Measurements from ENCODE around the gene PDK4. TPM values are rescaled to one million over a fixed set of nuclear protein-coding genes. Genes with fewer than 3 reads are reported as not detected.
"Not testable (repeated sequence)": the region's sequence is repeated elsewhere in the genome, so short reads cannot be mapped to it uniquely, and the experiment has no call there.

PDK4 gene
- total and polyA plus RNA-seq, 4 experiments from 2014 or later, result 0.35 to 0.44 TPM; not detected in 2

DNA sequence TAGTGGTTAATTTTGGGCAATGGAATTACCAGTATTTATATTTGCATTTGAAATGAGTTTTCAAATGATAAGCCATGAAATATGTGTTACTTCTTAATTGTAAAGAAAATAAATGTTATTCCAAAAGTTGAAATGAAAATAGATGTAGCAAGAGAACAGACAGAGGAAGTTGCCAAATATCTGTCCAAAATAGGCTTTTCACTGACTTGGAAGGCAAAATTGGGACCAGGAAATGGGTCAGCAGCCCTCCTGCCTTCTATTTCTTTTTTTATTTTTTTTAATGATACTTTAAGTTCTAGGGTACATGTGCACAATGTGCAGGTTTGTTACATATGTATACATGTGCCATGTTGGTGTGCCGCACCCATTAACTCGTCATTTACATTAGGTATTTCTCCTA lies 8.1 kb upstream of the PDK4 start:
- H3K4me1 ChIP-seq (ENCODE audit: insufficient read depth, low read length); POLR2A ChIA-PET (ENCODE audit: partially characterized antibody); H3K4me3 Mint-ChIP-seq; intact Hi-C loops (cut with micrococcal nuclease); H3K27ac Mint-ChIP-seq; H3K9me3 ChIP-seq (ENCODE audit: control insufficient read depth in 1 of 2, low read length in 2 of 2); H3K4me3 ChIP-seq (ENCODE audit: low read length in 2 of 2); H3K36me3 Mint-ChIP-seq; H3K27me3 ChIP-seq (ENCODE audit: insufficient read depth, low read length); H3K27ac ChIP-seq (ENCODE audit: low read depth, low read length); H3K27me3 Mint-ChIP-seq; CTCF ChIA-PET (ENCODE audit: partially characterized antibody); DNase-seq; H3K4me1 Mint-ChIP-seq; H3K36me3 ChIP-seq (ENCODE audit: insufficient read depth, low read length): not testable (repeated sequence)
- peaks cover 0 to 13% (median 6%) of the 10 kb centered on the region in 8 donors for H3K9me3 Mint-ChIP-seq

DNA sequence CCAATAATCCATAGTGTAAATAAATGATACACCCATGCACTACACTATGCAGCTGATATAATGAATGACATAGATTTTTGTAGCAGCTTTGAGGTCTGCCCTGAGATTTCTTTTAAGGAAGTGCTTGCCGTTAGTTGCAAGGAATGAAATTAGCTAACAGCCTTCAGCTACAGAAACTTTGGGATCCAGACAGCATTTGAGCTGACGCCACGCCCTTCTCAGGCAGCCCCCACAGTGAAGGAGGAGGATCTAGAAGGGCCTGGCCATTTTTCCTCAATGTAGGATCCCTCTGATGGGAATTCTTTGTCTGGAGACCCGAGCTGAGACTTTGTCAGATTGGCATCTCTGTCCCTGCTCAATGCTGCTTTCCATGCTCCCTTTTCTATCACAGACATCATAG lies 6.1 kb upstream of the PDK4 start:
- no peaks in the 10 kb centered on the region for H3K9me3 ChIP-seq (ENCODE audit: control insufficient read depth in 1 of 2, low read length in 2 of 2)
- peaks cover 7% of the 10 kb centered on the region in 2 donors for H3K27me3 Mint-ChIP-seq
- no peak for DNase-seq
- H3K4me1 ChIP-seq (ENCODE audit: insufficient read depth, low read length), result no peaks in the 10 kb centered on the region
- peaks cover 0 to 12% (median 5%) of the 10 kb centered on the region in 8 donors for H3K9me3 Mint-ChIP-seq
- H3K27me3 ChIP-seq (ENCODE audit: insufficient read depth, low read length), result no peaks in the 10 kb centered on the region
- no peak overlapping the region for H3K27ac ChIP-seq (ENCODE audit: low read depth, low read length)
- POLR2A ChIA-PET (ENCODE audit: partially characterized antibody), result no interaction called here
- H3K36me3 Mint-ChIP-seq, result no peaks in the 10 kb centered on the region
- H3K4me3 Mint-ChIP-seq, result no peak overlapping the region
- no peak overlapping the region for H3K4me3 ChIP-seq (ENCODE audit: low read length in 2 of 2)
- intact Hi-C loops (cut with micrococcal nuclease), result no loop called here
- CTCF ChIA-PET (ENCODE audit: partially characterized antibody), result no interaction called here
- no peaks in the 10 kb centered on the region for H3K4me1 Mint-ChIP-seq
- no peaks in the 10 kb centered on the region for H3K36me3 ChIP-seq (ENCODE audit: insufficient read depth, low read length)
- H3K27ac Mint-ChIP-seq, result no peak overlapping the region

- Mint-ChIP-seq H3K36me3 (no peaks in the 10 kb centered on the region), H3K27me3 (peaks cover 7 to 12% of the 10 kb centered on the region in 2 donors), H3K27ac (no peak overlapping the region), H3K4me1 (peaks cover 0 to 5% (median 3%) of the 10 kb centered on the region in 4 donors), H3K4me3 (no peak overlapping the region), H3K9me3 (peaks cover 0 to 6% (median 4%) of the 10 kb centered on the region in 8 donors)
- intact Hi-C loops (cut with micrococcal nuclease), result no loop called here
- ChIA-PET CTCF (ENCODE audit: partially characterized antibody) (no interaction called here), POLR2A (ENCODE audit: partially characterized antibody) (no interaction called here)
- Histone ChIP-seq H3K4me3 (ENCODE audit: low read length in 2 of 2) (no peak overlapping the region), H3K4me1 (ENCODE audit: insufficient read depth, low read length) (no peaks in the 10 kb centered on the region), H3K27me3 (ENCODE audit: insufficient read depth, low read length) (no peaks in the 10 kb centered on the region), H3K36me3 (ENCODE audit: insufficient read depth, low read length) (no peaks in the 10 kb centered on the region), H3K9me3 (ENCODE audit: control insufficient read depth in 1 of 2, low read length in 2 of 2) (no peaks in the 10 kb centered on the region), H3K27ac (ENCODE audit: low read depth, low read length) (no peak overlapping the region)
- DNase-seq, result no peak
Measured at GRCh38 chr7:95601316-95601715, 5.0 kb upstream of the PDK4 start.

- H3K36me3 Mint-ChIP-seq, result no peaks in the 10 kb centered on the region
- peaks cover 0 to 6% (median 3%) of the 10 kb centered on the region in 8 donors for H3K9me3 Mint-ChIP-seq
- intact Hi-C loops (cut with micrococcal nuclease), result no loop called here
- H3K9me3 ChIP-seq (ENCODE audit: control insufficient read depth in 1 of 2, low read length in 2 of 2), result no peaks in the 10 kb centered on the region
- POLR2A ChIA-PET (ENCODE audit: partially characterized antibody), result no interaction called here
- H3K27me3 Mint-ChIP-seq, result peaks cover 12 to 19% of the 10 kb centered on the region in 2 donors
- no peak overlapping the region for H3K4me3 ChIP-seq (ENCODE audit: low read length in 2 of 2)
- no peak for DNase-seq
- no peaks in the 10 kb centered on the region for H3K27me3 ChIP-seq (ENCODE audit: insufficient read depth, low read length)
- CTCF ChIA-PET (ENCODE audit: partially characterized antibody), result no interaction called here
- H3K36me3 ChIP-seq (ENCODE audit: insufficient read depth, low read length), result no peaks in the 10 kb centered on the region
- H3K27ac Mint-ChIP-seq, result no peak overlapping the region
- no peak overlapping the region for H3K27ac ChIP-seq (ENCODE audit: low read depth, low read length)
- H3K4me1 ChIP-seq (ENCODE audit: insufficient read depth, low read length), result no peaks in the 10 kb centered on the region
- no peak overlapping the region for H3K4me3 Mint-ChIP-seq
- H3K4me1 Mint-ChIP-seq, result peaks cover 0 to 7% (median 4%) of the 10 kb centered on the region in 4 donors
Measured at GRCh38 chr7:95599069-95599468, 2.8 kb upstream of the PDK4 start.

- POLR2A ChIA-PET (ENCODE audit: partially characterized antibody), result no interaction called here
- Mint-ChIP-seq H3K36me3 (no peaks in the 10 kb centered on the region), H3K4me3 (no peak overlapping the region), H3K27ac (no peak overlapping the region), H3K4me1 (peaks cover 0 to 7% (median 4%) of the 10 kb centered on the region in 4 donors), H3K27me3 (peaks cover 12 to 19% of the 10 kb centered on the region in 2 donors), H3K9me3 (peaks cover 0 to 6% (median 3%) of the 10 kb centered on the region in 8 donors)
- Histone ChIP-seq H3K27me3 (ENCODE audit: insufficient read depth, low read length) (no peaks in the 10 kb centered on the region), H3K27ac (ENCODE audit: low read depth, low read length) (no peak overlapping the region), H3K4me3 (ENCODE audit: low read length in 2 of 2) (no peak overlapping the region), H3K9me3 (ENCODE audit: control insufficient read depth in 1 of 2, low read length in 2 of 2) (no peaks in the 10 kb centered on the region), H3K36me3 (ENCODE audit: insufficient read depth, low read length) (no peaks in the 10 kb centered on the region), H3K4me1 (ENCODE audit: insufficient read depth, low read length) (no peaks in the 10 kb centered on the region)
- CTCF ChIA-PET (ENCODE audit: partially characterized antibody), result no interaction called here
- intact Hi-C loops (cut with micrococcal nuclease), result no loop called here
- DNase-seq, result no peak
Measured at GRCh38 chr7:95598511-95598910, 2.2 kb upstream of the PDK4 start.

- Histone ChIP-seq H3K4me3 (ENCODE audit: low read length in 2 of 2) (no peak overlapping the region), H3K27me3 (ENCODE audit: insufficient read depth, low read length) (no peaks in the 10 kb centered on the region), H3K4me1 (ENCODE audit: insufficient read depth, low read length) (no peaks in the 10 kb centered on the region), H3K36me3 (ENCODE audit: insufficient read depth, low read length) (no peaks in the 10 kb centered on the region), H3K9me3 (ENCODE audit: control insufficient read depth in 1 of 2, low read length in 2 of 2) (no peaks in the 10 kb centered on the region), H3K27ac (ENCODE audit: low read depth, low read length) (no peak overlapping the region)
- ChIA-PET CTCF (ENCODE audit: partially characterized antibody) (no interaction called here), POLR2A (ENCODE audit: partially characterized antibody) (no interaction called here)
- Mint-ChIP-seq H3K27me3 (peaks cover 12 to 19% of the 10 kb centered on the region in 2 donors), H3K36me3 (no peaks in the 10 kb centered on the region), H3K4me1 (peaks cover 0 to 7% (median 4%) of the 10 kb centered on the region in 4 donors), H3K9me3 (peaks cover 0 to 6% (median 3%) of the 10 kb centered on the region in 8 donors), H3K27ac (no peak overlapping the region), H3K4me3 (no peak overlapping the region)
- intact Hi-C loops (cut with micrococcal nuclease), result no loop called here
- no peak for DNase-seq
Measured at GRCh38 chr7:95595746-95596197, 544 bp downstream of the PDK4 start.

GRCh38 chr7:95594185-95594584 lies 2.1 kb downstream of the PDK4 start:
- no peaks in the 10 kb centered on the region for H3K27me3 ChIP-seq (ENCODE audit: insufficient read depth, low read length)
- Mint-ChIP-seq H3K36me3 (no peaks in the 10 kb centered on the region), H3K4me3 (no peak overlapping the region), H3K27me3 (peaks cover 9 to 19% of the 10 kb centered on the region in 2 donors), H3K4me1 (peaks cover 0 to 7% (median 4%) of the 10 kb centered on the region in 4 donors), H3K27ac (no peak overlapping the region), H3K9me3 (peaks cover 0 to 5% (median 1%) of the 10 kb centered on the region in 8 donors)
- intact Hi-C loops (cut with micrococcal nuclease), result no loop called here
- H3K9me3 ChIP-seq (ENCODE audit: control insufficient read depth in 1 of 2, low read length in 2 of 2), result no peaks in the 10 kb centered on the region
- no peak overlapping the region for H3K27ac ChIP-seq (ENCODE audit: low read depth, low read length)
- no peak for DNase-seq
- CTCF ChIA-PET (ENCODE audit: partially characterized antibody), result no interaction called here
- no peaks in the 10 kb centered on the region for H3K36me3 ChIP-seq (ENCODE audit: insufficient read depth, low read length)
- POLR2A ChIA-PET (ENCODE audit: partially characterized antibody), result no interaction called here
- no peaks in the 10 kb centered on the region for H3K4me1 ChIP-seq (ENCODE audit: insufficient read depth, low read length)
- H3K4me3 ChIP-seq (ENCODE audit: low read length in 2 of 2), result no peak overlapping the region

DNA sequence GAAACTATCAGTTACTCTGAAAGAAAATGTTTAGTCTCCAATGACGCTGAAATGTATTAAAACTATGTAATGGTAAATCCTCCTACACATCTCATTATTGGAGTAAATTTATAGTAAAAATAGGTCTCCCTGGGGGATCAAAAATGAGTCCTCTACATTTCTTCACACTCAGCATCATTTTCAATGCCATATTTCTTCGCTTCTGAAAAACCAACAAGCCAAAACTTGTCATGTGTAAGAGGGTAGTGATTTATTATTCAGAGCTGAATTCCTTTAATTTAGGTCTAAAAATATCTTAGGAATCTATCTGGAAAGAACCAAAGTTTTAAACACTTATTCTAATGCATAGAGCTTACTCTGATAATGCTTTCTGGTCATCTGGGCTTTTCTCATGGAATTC lies 3.0 kb downstream of the PDK4 start:
- POLR2A ChIA-PET (ENCODE audit: partially characterized antibody), result no interaction called here

More for the DNA sequence above, 3.0 kb downstream of the PDK4 start:
- Mint-ChIP-seq H3K4me1 (peaks cover 0 to 7% (median 4%) of the 10 kb centered on the region in 4 donors), H3K27me3 (peaks cover 8 to 18% of the 10 kb centered on the region in 2 donors), H3K9me3 (peaks cover 0 to 5% (median 1%) of the 10 kb centered on the region in 8 donors), H3K4me3 (no peak overlapping the region), H3K27ac (no peak overlapping the region), H3K36me3 (no peaks in the 10 kb centered on the region)
- CTCF ChIA-PET (ENCODE audit: partially characterized antibody), result no interaction called here
- Histone ChIP-seq H3K27ac (ENCODE audit: low read depth, low read length) (no peak overlapping the region), H3K9me3 (ENCODE audit: control insufficient read depth in 1 of 2, low read length in 2 of 2) (no peaks in the 10 kb centered on the region), H3K4me1 (ENCODE audit: insufficient read depth, low read length) (no peaks in the 10 kb centered on the region), H3K27me3 (ENCODE audit: insufficient read depth, low read length) (no peaks in the 10 kb centered on the region), H3K36me3 (ENCODE audit: insufficient read depth, low read length) (no peaks in the 10 kb centered on the region), H3K4me3 (ENCODE audit: low read length in 2 of 2) (no peak overlapping the region)
- intact Hi-C loops (cut with micrococcal nuclease), result no loop called here
- no peak for DNase-seq
